Fibroblast of lung (primary cell): ENCODE data around the gene NCOA1. TPM values are rescaled to one million over a fixed set of nuclear protein-coding genes. Genes with fewer than 3 reads are reported as not detected.
A peak's percentile ranks its signal among the peaks of the same experiment; 100 is the strongest.

Source experiments
- DNase-seq, 2 donors: peaks; one replicate each; pipeline versions ENCODE4 v3.0.0 to v3.0.0-alpha.2; 2010; ENCODE audit warnings: low read depth in 2 of 2
- H2AFZ ChIP-seq: 2 replicates; pipeline ENCODE4 v1.5.1; 2012; ENCODE audit warnings: low read length, control low read depth, inconsistent platforms
- H3K27ac ChIP-seq: 2 replicates; pipeline ENCODE4 v1.5.1; 2011; ENCODE audit warnings: low read length, control low read depth; ENCODE audit not compliant: insufficient read depth
- H3K27me3 ChIP-seq: 2 replicates; pipeline ENCODE4 v1.5.1; 2011; ENCODE audit warnings: mild to moderate bottlenecking, low read length; ENCODE audit not compliant: control insufficient read depth, insufficient read depth
- H3K36me3 ChIP-seq: 2 replicates; pipeline ENCODE4 v1.5.1; 2011; ENCODE audit warnings: low read length; ENCODE audit not compliant: control insufficient read depth, insufficient read depth
- H3K4me1 ChIP-seq: 2 replicates; pipeline ENCODE4 v1.5.1; 2011; ENCODE audit warnings: low read length; ENCODE audit not compliant: control insufficient read depth, insufficient read depth; ENCODE audit errors: extremely low read depth
- H3K4me2 ChIP-seq: 2 replicates; pipeline ENCODE4 v1.5.1; 2011; ENCODE audit warnings: low read length, control low read depth; ENCODE audit not compliant: insufficient read depth; ENCODE audit errors: extremely low read depth
- H3K4me3 ChIP-seq, 4 experiments: fragments of 200-600 bp in 1 of 4; sonication (generic) in 1 of 4; replicated peaks in 1 of 4; 2 replicates each; pipeline ENCODE4 v1.5.1; 2011 to 2016; ENCODE audit warnings: low read length in 4 of 4, low read depth in 3 of 4, mild to moderate bottlenecking in 3 of 4, control low read depth in 2 of 4, inconsistent platforms in 1 of 4, mixed read lengths in 1 of 4; ENCODE audit not compliant: insufficient read depth in 1 of 4; ENCODE audit errors: control extremely low read depth in 1 of 4
- H3K79me2 ChIP-seq: 2 replicates; pipeline ENCODE4 v1.5.1; 2012; ENCODE audit warnings: mild to moderate bottlenecking, low read length, inconsistent platforms; ENCODE audit not compliant: control insufficient read depth, insufficient read depth
- H3K9ac ChIP-seq: 2 replicates; pipeline ENCODE4 v1.5.1; 2011; ENCODE audit warnings: mild to moderate bottlenecking, low read length, control low read depth; ENCODE audit not compliant: insufficient read depth
- H3K9me3 ChIP-seq: 2 replicates; pipeline ENCODE4 v1.5.1; 2012; ENCODE audit warnings: low read depth, low read length; ENCODE audit not compliant: control insufficient read depth, insufficient read depth
- H4K20me1 ChIP-seq: 2 replicates; pipeline ENCODE4 v1.5.1; 2011; ENCODE audit warnings: low read length; ENCODE audit not compliant: control insufficient read depth, insufficient read depth; ENCODE audit errors: extremely low read depth
- EZH2 ChIP-seq: IDR thresholded peaks from 2 replicates; pipeline ENCODE4 v1.5.1; 2012; ENCODE audit warnings: low read length, control low read depth, mild to moderate bottlenecking; ENCODE audit errors: missing control alignments
- polyA plus RNA-seq, 2 donors: library from polyadenylated mRNA; depleted of rRNA in 1 of 2; stranded (reverse) in 1 of 2; unstranded in 1 of 2; fragments of >200 nt; gene quantifications; 2 replicates each; pipeline ENCODE4 v1.2.1, GENCODE V29; 2011 to 2012; ENCODE audit warnings: missing spikeins in 1 of 2
- total RNA-seq: library from RNA; depleted of rRNA; stranded (reverse); fragments of >200 nt; gene quantifications from 2 replicates; pipeline ENCODE4 v1.2.1, GENCODE V29; 2014
- TF ChIP-seq, protein P1 (sequence below), 2 donors: IDR thresholded peaks in 1 of 2; conservative IDR thresholded peaks in 1 of 2; 1 replicate in 1 of 2; 2 replicates in 1 of 2; pipeline ENCODE4 v1.5.1; 2011 to 2012; ENCODE audit warnings: low read length in 2 of 2, control low read depth in 1 of 2, inconsistent platforms in 1 of 2, low read depth in 1 of 2, mild to moderate bottlenecking in 1 of 2

The NCOA1 gene
- total and polyA plus RNA-seq, 2 donors (not counting 1 experiment from before 2014, with no cell fraction given), result 15.5 to 19.8 TPM

GRCh38 chr2:24642351-24642750 is 151.3 kb downstream of the NCOA1 start:
- H4K20me1 ChIP-seq, result no peaks in the 10 kb centered on the region

GRCh38 chr2:24643051-24643450 is 152.0 kb downstream of the NCOA1 start:
- no peak overlapping the region for H3K27ac ChIP-seq
- no peaks in the 10 kb centered on the region for H3K9me3 ChIP-seq
- H3K4me2 ChIP-seq, result no peak overlapping the region
- no peak for TF ChIP-seq EZH2
- TF ChIP-seq, protein P1, sequence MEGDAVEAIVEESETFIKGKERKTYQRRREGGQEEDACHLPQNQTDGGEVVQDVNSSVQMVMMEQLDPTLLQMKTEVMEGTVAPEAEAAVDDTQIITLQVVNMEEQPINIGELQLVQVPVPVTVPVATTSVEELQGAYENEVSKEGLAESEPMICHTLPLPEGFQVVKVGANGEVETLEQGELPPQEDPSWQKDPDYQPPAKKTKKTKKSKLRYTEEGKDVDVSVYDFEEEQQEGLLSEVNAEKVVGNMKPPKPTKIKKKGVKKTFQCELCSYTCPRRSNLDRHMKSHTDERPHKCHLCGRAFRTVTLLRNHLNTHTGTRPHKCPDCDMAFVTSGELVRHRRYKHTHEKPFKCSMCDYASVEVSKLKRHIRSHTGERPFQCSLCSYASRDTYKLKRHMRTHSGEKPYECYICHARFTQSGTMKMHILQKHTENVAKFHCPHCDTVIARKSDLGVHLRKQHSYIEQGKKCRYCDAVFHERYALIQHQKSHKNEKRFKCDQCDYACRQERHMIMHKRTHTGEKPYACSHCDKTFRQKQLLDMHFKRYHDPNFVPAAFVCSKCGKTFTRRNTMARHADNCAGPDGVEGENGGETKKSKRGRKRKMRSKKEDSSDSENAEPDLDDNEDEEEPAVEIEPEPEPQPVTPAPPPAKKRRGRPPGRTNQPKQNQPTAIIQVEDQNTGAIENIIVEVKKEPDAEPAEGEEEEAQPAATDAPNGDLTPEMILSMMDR (conservative IDR thresholded peaks at IDR 0.05 in 1 of 2, IDR thresholded peaks at IDR 0.05 in 1 of 2; ENCODE audit: low read depth in 1 of 2, low read length in 2 of 2), result no peak
- H3K79me2 ChIP-seq, result no peaks in the 10 kb centered on the region
- no peak overlapping the region for H3K4me3 ChIP-seq
- no peaks in the 10 kb centered on the region for H3K4me1 ChIP-seq
- H2AFZ ChIP-seq, result no peak overlapping the region
- H3K9ac ChIP-seq, result no peak overlapping the region
- H3K27me3 ChIP-seq, result no peaks in the 10 kb centered on the region
- H4K20me1 ChIP-seq, result no peaks in the 10 kb centered on the region
- peak in 1 of 2 donors; percentile 38 for DNase-seq
- no peaks in the 10 kb centered on the region for H3K36me3 ChIP-seq

More at GRCh38 chr2:24642351-24642750, 151.3 kb downstream of the NCOA1 start:
- no peak for TF ChIP-seq EZH2
- H3K27ac ChIP-seq, result no peak overlapping the region
- no peak overlapping the region for H3K9ac ChIP-seq
- H3K27me3 ChIP-seq, result no peaks in the 10 kb centered on the region
- H3K4me3 ChIP-seq, result no peak overlapping the region
- no peaks in the 10 kb centered on the region for H3K79me2 ChIP-seq
- no peak for DNase-seq
- H3K36me3 ChIP-seq, result no peaks in the 10 kb centered on the region
- no peak overlapping the region for H2AFZ ChIP-seq
- no peaks in the 10 kb centered on the region for H3K4me1 ChIP-seq
- no peaks in the 10 kb centered on the region for H3K9me3 ChIP-seq
- no peak overlapping the region for H3K4me2 ChIP-seq

DNA sequence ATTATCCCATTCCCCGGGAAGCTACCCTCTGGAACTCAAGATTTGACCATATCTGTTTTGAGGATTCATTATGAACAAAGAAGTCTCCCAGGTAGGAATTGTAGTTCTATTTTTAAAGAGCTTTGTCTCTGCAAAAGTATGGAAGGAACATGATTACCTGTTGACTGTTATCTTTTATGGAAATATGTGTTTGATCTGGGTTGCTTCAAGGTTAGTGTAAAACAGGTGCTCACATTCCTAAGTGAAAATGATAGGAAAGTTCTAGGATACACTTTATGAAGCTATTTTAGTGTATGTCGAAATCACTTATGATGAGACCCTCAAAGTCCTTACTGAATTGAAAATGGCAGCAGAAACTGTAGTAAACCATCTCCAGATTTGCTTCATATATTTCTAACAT is 153.0 kb downstream of the NCOA1 start:
- H3K9me3 ChIP-seq, result no peaks in the 10 kb centered on the region
- no peaks in the 10 kb centered on the region for H3K36me3 ChIP-seq
- DNase-seq, result no peak
- H3K27me3 ChIP-seq, result no peaks in the 10 kb centered on the region
- H4K20me1 ChIP-seq, result no peaks in the 10 kb centered on the region
- no peaks in the 10 kb centered on the region for H3K4me1 ChIP-seq
- no peaks in the 10 kb centered on the region for H3K79me2 ChIP-seq
- TF ChIP-seq, protein P1 (conservative IDR thresholded peaks at IDR 0.05 in 1 of 2, IDR thresholded peaks at IDR 0.05 in 1 of 2; ENCODE audit: low read depth in 1 of 2, low read length in 2 of 2), result no peak
- TF ChIP-seq EZH2, result no peak
- H2AFZ ChIP-seq, result no peak overlapping the region
- no peak overlapping the region for H3K4me3 ChIP-seq
- no peak overlapping the region for H3K4me2 ChIP-seq
- no peak overlapping the region for H3K9ac ChIP-seq
- H3K27ac ChIP-seq, result no peak overlapping the region
